AG09309 (cell line): ENCODE data around the gene C20orf204.

Experiments
- DNase-seq: peaks from one replicate; pipeline ENCODE4 v3.0.0-alpha.2; 2010; ENCODE audit warnings: low read depth
- H3K4me3 ChIP-seq: 2 replicates; pipeline ENCODE4 v1.5.1; 2011; ENCODE audit warnings: mild to moderate bottlenecking, low read depth, low read length, moderate library complexity; ENCODE audit not compliant: control insufficient read depth
- CTCF ChIP-seq: IDR thresholded peaks from 2 replicates; pipeline ENCODE4 v1.5.1; 2011; ENCODE audit warnings: mild to moderate bottlenecking, low read depth, low read length, inconsistent platforms; ENCODE audit not compliant: insufficient read depth, control insufficient read depth; ENCODE audit errors: missing control alignments

Gene C20orf204

DNA sequence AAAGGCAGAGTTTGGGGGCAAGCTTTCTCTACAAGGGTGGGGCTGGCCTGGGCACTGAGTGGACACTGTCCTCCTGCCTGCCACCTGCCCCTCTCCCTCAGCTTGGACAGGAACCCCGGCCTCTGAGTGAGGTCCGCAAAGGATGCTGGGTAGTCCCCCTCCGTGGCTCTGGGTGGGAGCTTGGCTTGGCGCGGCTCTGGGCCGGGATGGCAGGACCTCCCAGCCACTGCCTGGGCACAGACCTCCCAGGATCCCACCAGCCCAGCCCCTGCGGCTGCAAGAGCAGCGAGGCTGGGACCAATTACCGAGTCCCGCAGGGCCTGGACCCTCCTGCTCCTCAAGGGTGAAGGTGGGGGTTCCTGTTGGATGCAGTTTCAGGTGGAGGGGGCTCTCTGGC is 16.3 kb downstream of the C20orf204 start:
- TF ChIP-seq CTCF = no peak
- no peak overlapping the region for H3K4me3 ChIP-seq
- no peak for DNase-seq

GRCh38 chr20:64052987-64053840 is 17.2 kb downstream of the C20orf204 start:
- no peak overlapping the region for H3K4me3 ChIP-seq
- no peak for DNase-seq
- TF ChIP-seq CTCF = no peak

GRCh38 chr20:64053841-64054661 is 18.1 kb downstream of the C20orf204 start:
- DNase-seq = no peak
- TF ChIP-seq CTCF = no peak

DNA sequence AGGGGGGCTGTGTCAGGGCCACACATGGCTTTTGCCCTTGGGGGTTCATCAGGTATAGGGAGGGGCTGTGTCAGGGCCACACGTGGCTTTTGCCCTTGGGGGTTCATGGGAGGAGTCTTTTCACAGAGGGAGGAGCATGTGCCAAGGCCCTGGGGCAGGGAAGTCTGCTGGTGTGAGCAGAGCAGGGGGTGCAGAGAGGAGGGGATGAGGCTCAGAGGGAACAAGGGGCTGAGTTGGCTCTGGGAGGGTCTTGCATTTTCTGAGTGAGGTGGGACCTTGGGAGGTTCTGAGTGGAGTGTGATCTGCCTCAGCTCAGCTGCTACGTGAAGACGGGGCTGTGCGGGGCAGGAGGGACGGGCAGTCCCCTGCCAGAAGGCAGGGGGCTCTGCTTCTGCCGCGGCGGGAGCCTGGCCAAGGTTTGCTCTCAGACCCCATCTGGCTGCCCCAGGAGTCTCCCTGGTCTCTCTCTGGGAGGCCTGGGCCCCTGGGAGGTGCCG is 19.5 kb downstream of the C20orf204 start:
- TF ChIP-seq CTCF = no peak
- H3K4me3 ChIP-seq = no peak overlapping the region
- no peak for DNase-seq

More at GRCh38 chr20:64053841-64054661, 18.1 kb downstream of the C20orf204 start:
- H3K4me3 ChIP-seq = no peak overlapping the region

DNA sequence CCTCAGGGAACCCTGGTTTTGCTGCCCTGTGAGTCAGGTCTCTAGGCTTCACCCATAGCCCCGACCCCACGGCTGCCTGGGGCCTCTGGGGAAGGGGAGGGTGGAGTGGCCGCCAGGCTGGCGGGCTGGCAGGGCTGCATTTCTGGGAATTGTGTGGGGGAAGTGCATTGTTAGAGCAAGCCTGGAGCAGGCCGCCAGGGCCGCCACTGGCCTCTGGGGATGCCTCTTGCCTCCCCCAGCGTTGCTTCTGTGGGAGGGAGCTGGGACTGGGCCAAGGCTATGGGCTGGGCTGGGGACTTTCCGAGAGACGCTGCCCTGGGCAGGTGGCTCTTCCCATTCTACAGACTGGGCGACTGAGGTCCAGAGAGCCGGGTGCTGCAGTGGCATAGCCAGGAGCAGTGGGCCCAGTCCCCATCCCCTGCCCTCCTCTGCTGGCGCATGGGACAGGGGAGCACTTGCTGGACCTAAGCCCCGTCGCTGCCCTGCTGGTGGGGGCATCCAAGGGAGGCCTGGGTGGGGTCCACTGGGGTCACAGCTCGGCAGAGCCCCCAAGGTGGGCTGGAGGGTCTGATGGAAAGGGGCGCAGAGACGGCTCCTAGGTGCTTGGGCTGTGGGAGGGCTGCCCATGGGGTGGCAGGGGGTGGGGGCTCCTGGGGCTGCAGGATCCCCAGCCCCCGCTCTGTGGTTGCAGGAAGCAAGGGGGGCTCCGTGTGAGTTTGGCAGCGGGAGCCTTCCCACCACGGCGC is 20.1 kb downstream of the C20orf204 start:
- no peak for DNase-seq
- no peak overlapping the region for H3K4me3 ChIP-seq
- TF ChIP-seq CTCF = no peak

DNA sequence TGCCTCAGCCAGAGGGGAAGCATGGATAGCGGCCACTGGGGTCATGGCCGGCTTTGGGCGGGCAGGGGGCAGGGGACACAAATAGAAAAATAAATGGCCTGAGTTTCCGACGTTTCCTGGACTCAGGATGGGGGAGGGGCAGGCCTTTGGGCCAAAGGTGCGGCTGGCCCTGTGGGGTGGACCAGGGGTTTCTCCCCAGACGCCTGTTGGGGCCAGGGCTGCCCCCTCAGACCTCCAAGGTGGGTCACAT is 20.6 kb downstream of the C20orf204 start:
- H3K4me3 ChIP-seq = no peak overlapping the region
- TF ChIP-seq CTCF = no peak
- no peak for DNase-seq
